GM23338 (cell line): ENCODE data around the gene BCAP31. TPM values are rescaled to one million over a fixed set of nuclear protein-coding genes. Genes with fewer than 3 reads are reported as not detected.

ENCODE experiments used
- ATAC-seq: fragments of 200-7000 bp; cut with Tn5 transposase; 3 replicates; pipeline ENCODE4 v1.9.1; 2020
- DNase-seq: peaks from one replicate; pipeline ENCODE4 v3.0.0-alpha.2; 2015; ENCODE audit warnings: low spot score
- H2AFZ ChIP-seq: fragments of 200-600 bp; sonication (generic); 2 replicates; pipeline ENCODE4 v1.8.0; 2016; ENCODE audit warnings: antibody characterized with exemption, mild to moderate bottlenecking, moderate library complexity
- H3F3A ChIP-seq: fragments of 200-600 bp; sonication (generic); replicated peaks from 2 replicates; pipeline ENCODE4 v1.8.0; 2017; ENCODE audit warnings: antibody characterized with exemption, mixed run types, low read depth
- H3K27ac ChIP-seq: fragments of 200-600 bp; sonication (generic); 2 replicates; pipeline ENCODE4 v1.6.1; 2016; ENCODE audit warnings: low read depth
- H3K27me3 ChIP-seq: fragments of 200-600 bp; sonication (generic); 2 replicates; pipeline ENCODE4 v1.8.0; 2016; ENCODE audit warnings: mild to moderate bottlenecking, mixed run types, moderate library complexity; ENCODE audit not compliant: insufficient read depth
- H3K36me3 ChIP-seq: fragments of 200-600 bp; sonication (generic); 2 replicates; pipeline ENCODE4 v1.8.0; 2016; ENCODE audit warnings: mild to moderate bottlenecking; ENCODE audit not compliant: insufficient read depth
- H3K4me1 ChIP-seq: fragments of 200-600 bp; sonication (generic); 2 replicates; pipeline ENCODE4 v1.8.0; 2016; ENCODE audit warnings: mild to moderate bottlenecking, moderate library complexity; ENCODE audit not compliant: insufficient read depth
- H3K4me2 ChIP-seq: fragments of 200-600 bp; sonication (generic); 2 replicates; pipeline ENCODE4 v1.7.1; 2017; ENCODE audit warnings: mixed run types
- H3K4me3 ChIP-seq: fragments of 200-600 bp; sonication (generic); 2 replicates; pipeline ENCODE4 v1.6.1; 2016; ENCODE audit warnings: mixed run types
- H3K79me2 ChIP-seq: fragments of 200-600 bp; sonication (generic); replicated peaks from 2 replicates; pipeline ENCODE4 v1.8.0; 2017; ENCODE audit warnings: mild to moderate bottlenecking; ENCODE audit not compliant: insufficient read depth
- H3K9me2 ChIP-seq: fragments of 200-600 bp; sonication (generic); 2 replicates; pipeline ENCODE4 v1.8.0; 2017; ENCODE audit not compliant: insufficient read depth
- H4K20me1 ChIP-seq: fragments of 200-600 bp; sonication (generic); replicated peaks from 2 replicates; pipeline ENCODE4 v1.8.0; 2017; ENCODE audit warnings: mild to moderate bottlenecking; ENCODE audit not compliant: insufficient read depth
- H3K27ac Mint-ChIP-seq: 2 replicates; pipeline ENCODE4 v1.8.0; 2020; ENCODE audit warnings: inconsistent platforms, mild to moderate bottlenecking, moderate library complexity, mixed read lengths
- H3K27me3 Mint-ChIP-seq: 3 replicates; pipeline ENCODE4 v1.8.0; 2022; ENCODE audit warnings: low read depth, mild to moderate bottlenecking, moderate library complexity, mixed read lengths, inconsistent platforms; ENCODE audit not compliant: insufficient read depth, poor library complexity
- H3K36me3 Mint-ChIP-seq: 3 replicates; pipeline ENCODE4 v1.8.0; 2021; ENCODE audit warnings: low read depth, mild to moderate bottlenecking, inconsistent platforms, moderate library complexity, mixed read lengths
- H3K4me1 Mint-ChIP-seq: 3 replicates; pipeline ENCODE4 v1.8.0; 2020; ENCODE audit warnings: mild to moderate bottlenecking, inconsistent platforms, mixed read lengths
- H3K4me3 Mint-ChIP-seq: 3 replicates; pipeline ENCODE4 v1.8.0; 2021; ENCODE audit warnings: moderate library complexity, mild to moderate bottlenecking, inconsistent platforms, mixed read lengths
- H3K9me3 Mint-ChIP-seq: 3 replicates; pipeline ENCODE4 v1.8.0; 2020; ENCODE audit warnings: moderate library complexity, mild to moderate bottlenecking, inconsistent platforms, mixed read lengths
- CREB1 ChIP-seq: fragments of 250-450 bp; sonication (Bioruptor Pico); IDR thresholded peaks from 2 replicates; pipeline ENCODE4 v1.5.0; 2020; ENCODE audit warnings: low read depth, mild to moderate bottlenecking, moderate library complexity
- EZH2 ChIP-seq: fragments of 200-600 bp; sonication (generic); IDR thresholded peaks from one replicate; pipeline ENCODE4 v1.8.0; 2017; ENCODE audit warnings: antibody characterized with exemption, mild to moderate bottlenecking, low read depth; ENCODE audit not compliant: unreplicated experiment
- EZH2phosphoT487 ChIP-seq: fragments of 200-600 bp; sonication (generic); IDR thresholded peaks from one replicate; pipeline ENCODE4 v1.8.1; 2018; ENCODE audit warnings: antibody characterized with exemption; ENCODE audit not compliant: unreplicated experiment
- JUNB ChIP-seq: IDR thresholded peaks from one replicate; pipeline ENCODE4 v1.6.1; 2016; ENCODE audit warnings: antibody characterized with exemption; ENCODE audit not compliant: unreplicated experiment
- NANOG ChIP-seq: IDR thresholded peaks from 2 replicates; pipeline ENCODE4 v1.6.1; 2016; ENCODE audit warnings: antibody characterized with exemption, borderline replicate concordance
- POLR2AphosphoS5 ChIP-seq: IDR thresholded peaks from 2 replicates; pipeline ENCODE4 v1.6.1; 2016; ENCODE audit warnings: antibody characterized with exemption, low read depth
- STAT1 ChIP-seq: IDR thresholded peaks from one replicate; pipeline ENCODE4 v1.6.1; 2016; ENCODE audit warnings: antibody characterized with exemption; ENCODE audit not compliant: unreplicated experiment
- ZNF114 ChIP-seq: fragments of 250-450 bp; sonication (Bioruptor Pico); IDR thresholded peaks from 2 replicates; pipeline ENCODE4 v1.5.0; 2020; ENCODE audit warnings: mild to moderate bottlenecking, moderate library complexity
- ZNF331 ChIP-seq: fragments of 250-450 bp; sonication (Bioruptor Pico); IDR thresholded peaks from 2 replicates; pipeline ENCODE4 v1.5.0; 2020; ENCODE audit warnings: low read depth, mild to moderate bottlenecking, moderate library complexity
- polyA plus RNA-seq: library from polyadenylated mRNA; unstranded; fragments of >200 nt; fragmentation: Nextera tagmentation; extraction: Ambion mirVana; gene quantifications from 2 replicates; pipeline ENCODE4 v1.2.1, GENCODE V29; 2016
- total RNA-seq: library from RNA; depleted of rRNA; stranded (reverse); fragments of >200 nt; shearing (Covaris generic); gene quantifications from 2 replicates; pipeline ENCODE4 v1.2.3, GENCODE V29; 2014
- TF ChIP-seq, protein P1 (sequence below): fragments of 250-450 bp; sonication (Bioruptor Pico); IDR thresholded peaks from 2 replicates; pipeline ENCODE4 v1.5.0; 2020; ENCODE audit warnings: mild to moderate bottlenecking, moderate library complexity
- TF ChIP-seq, protein P2 (sequence below): IDR thresholded peaks from one replicate; pipeline ENCODE4 v1.6.1; 2018; ENCODE audit warnings: antibody characterized with exemption; ENCODE audit not compliant: unreplicated experiment
- TF ChIP-seq, protein P3 (sequence below), 2 experiments: fragments of 200-600 bp in 1 of 2; sonication (generic) in 1 of 2; conservative IDR thresholded peaks; 2 replicates each; pipeline versions ENCODE4 v1.5.1 to v1.6.1; 2016 to 2017; ENCODE audit warnings: antibody characterized with exemption in 2 of 2, low read depth in 2 of 2, mild to moderate bottlenecking in 2 of 2, moderate library complexity in 1 of 2
- TF ChIP-seq, protein P4 (sequence below): IDR thresholded peaks from 2 replicates; pipeline ENCODE4 v1.6.1; 2016; ENCODE audit warnings: antibody characterized with exemption

The BCAP31 gene
- total and polyA plus RNA-seq, 2 experiments from 2014 or later = 85.0 to 145 TPM

DNA sequence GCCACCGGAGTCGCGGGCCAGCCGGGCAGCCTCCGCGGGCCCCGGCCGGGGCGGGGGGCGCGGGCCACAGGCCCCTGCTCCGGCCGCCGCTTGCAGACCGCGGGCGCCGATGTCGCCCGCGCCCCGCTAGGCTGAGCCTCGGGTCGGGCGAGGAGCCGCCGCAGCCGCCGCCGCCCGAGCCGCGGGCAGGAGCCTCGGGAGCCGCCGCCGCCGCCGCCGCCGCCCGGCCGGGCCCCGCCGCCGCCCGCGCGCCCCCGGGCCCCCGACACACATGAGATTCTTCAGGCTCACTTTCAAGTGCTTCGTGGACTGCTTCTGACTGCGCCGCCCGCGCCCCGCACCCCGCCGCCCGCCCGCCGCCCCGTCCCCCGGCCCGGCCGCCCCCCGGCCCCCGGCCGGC, 36.1 kb downstream of the BCAP31 start:
- Histone ChIP-seq H3K4me3 (no peak overlapping the region), H4K20me1 (no peaks in the 10 kb centered on the region), H3K36me3 (no peaks in the 10 kb centered on the region), H3K27ac (no peak overlapping the region), H2AFZ (no peak overlapping the region), H3K9me2 (no peaks in the 10 kb centered on the region), H3K4me2 (no peak overlapping the region), H3K27me3 (no peaks in the 10 kb centered on the region), H3K4me1 (peaks cover 3% of the 10 kb centered on the region; the same call in 1 of the 2 replicates), H3K79me2 (no peaks in the 10 kb centered on the region), H3F3A (no peaks in the 10 kb centered on the region)
- Mint-ChIP-seq H3K27me3 (peaks cover 7% of the 10 kb centered on the region), H3K4me3 (no peak overlapping the region), H3K27ac (no peak overlapping the region), H3K9me3 (peaks cover 9% of the 10 kb centered on the region), H3K36me3 (peaks cover 10% of the 10 kb centered on the region; the same call in 2 of the 3 replicates), H3K4me1 (peaks cover 16% of the 10 kb centered on the region)
- TF ChIP-seq, protein P1, sequence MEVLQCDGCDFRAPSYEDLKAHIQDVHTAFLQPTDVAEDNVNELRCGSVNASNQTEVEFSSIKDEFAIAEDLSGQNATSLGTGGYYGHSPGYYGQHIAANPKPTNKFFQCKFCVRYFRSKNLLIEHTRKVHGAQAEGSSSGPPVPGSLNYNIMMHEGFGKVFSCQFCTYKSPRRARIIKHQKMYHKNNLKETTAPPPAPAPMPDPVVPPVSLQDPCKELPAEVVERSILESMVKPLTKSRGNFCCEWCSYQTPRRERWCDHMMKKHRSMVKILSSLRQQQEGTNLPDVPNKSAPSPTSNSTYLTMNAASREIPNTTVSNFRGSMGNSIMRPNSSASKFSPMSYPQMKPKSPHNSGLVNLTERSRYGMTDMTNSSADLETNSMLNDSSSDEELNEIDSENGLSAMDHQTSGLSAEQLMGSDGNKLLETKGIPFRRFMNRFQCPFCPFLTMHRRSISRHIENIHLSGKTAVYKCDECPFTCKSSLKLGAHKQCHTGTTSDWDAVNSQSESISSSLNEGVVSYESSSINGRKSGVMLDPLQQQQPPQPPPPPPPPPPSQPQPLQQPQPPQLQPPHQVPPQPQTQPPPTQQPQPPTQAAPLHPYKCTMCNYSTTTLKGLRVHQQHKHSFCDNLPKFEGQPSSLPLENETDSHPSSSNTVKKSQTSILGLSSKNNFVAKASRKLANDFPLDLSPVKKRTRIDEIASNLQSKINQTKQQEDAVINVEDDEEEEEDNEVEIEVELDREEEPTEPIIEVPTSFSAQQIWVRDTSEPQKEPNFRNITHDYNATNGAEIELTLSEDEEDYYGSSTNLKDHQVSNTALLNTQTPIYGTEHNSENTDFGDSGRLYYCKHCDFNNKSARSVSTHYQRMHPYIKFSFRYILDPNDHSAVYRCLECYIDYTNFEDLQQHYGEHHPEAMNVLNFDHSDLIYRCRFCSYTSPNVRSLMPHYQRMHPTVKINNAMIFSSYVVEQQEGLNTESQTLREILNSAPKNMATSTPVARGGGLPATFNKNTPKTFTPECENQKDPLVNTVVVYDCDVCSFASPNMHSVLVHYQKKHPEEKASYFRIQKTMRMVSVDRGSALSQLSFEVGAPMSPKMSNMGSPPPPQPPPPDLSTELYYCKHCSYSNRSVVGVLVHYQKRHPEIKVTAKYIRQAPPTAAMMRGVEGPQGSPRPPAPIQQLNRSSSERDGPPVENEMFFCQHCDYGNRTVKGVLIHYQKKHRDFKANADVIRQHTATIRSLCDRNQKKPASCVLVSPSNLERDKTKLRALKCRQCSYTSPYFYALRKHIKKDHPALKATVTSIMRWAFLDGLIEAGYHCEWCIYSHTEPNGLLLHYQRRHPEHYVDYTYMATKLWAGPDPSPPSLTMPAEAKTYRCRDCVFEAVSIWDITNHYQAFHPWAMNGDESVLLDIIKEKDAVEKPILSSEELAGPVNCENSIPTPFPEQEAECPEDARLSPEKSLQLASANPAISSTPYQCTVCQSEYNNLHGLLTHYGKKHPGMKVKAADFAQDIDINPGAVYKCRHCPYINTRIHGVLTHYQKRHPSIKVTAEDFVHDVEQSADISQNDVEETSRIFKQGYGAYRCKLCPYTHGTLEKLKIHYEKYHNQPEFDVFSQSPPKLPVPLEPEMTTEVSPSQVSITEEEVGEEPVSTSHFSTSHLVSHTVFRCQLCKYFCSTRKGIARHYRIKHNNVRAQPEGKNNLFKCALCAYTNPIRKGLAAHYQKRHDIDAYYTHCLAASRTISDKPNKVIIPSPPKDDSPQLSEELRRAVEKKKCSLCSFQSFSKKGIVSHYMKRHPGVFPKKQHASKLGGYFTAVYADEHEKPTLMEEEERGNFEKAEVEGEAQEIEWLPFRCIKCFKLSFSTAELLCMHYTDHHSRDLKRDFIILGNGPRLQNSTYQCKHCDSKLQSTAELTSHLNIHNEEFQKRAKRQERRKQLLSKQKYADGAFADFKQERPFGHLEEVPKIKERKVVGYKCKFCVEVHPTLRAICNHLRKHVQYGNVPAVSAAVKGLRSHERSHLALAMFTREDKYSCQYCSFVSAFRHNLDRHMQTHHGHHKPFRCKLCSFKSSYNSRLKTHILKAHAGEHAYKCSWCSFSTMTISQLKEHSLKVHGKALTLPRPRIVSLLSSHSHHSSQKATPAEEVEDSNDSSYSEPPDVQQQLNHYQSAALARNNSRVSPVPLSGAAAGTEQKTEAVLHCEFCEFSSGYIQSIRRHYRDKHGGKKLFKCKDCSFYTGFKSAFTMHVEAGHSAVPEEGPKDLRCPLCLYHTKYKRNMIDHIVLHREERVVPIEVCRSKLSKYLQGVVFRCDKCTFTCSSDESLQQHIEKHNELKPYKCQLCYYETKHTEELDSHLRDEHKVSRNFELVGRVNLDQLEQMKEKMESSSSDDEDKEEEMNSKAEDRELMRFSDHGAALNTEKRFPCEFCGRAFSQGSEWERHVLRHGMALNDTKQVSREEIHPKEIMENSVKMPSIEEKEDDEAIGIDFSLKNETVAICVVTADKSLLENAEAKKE (CRISPR knock-in tag) = no peak
- TF ChIP-seq POLR2AphosphoS5 (no peak), NANOG (no peak), STAT1 (no peak), ZNF114 (CRISPR knock-in tag) (no peak), ZNF331 (CRISPR knock-in tag) (no peak), EZH2phosphoT487 (no peak), EZH2 (no peak), JUNB (no peak), CREB1 (no peak)
- TF ChIP-seq, protein P2, sequence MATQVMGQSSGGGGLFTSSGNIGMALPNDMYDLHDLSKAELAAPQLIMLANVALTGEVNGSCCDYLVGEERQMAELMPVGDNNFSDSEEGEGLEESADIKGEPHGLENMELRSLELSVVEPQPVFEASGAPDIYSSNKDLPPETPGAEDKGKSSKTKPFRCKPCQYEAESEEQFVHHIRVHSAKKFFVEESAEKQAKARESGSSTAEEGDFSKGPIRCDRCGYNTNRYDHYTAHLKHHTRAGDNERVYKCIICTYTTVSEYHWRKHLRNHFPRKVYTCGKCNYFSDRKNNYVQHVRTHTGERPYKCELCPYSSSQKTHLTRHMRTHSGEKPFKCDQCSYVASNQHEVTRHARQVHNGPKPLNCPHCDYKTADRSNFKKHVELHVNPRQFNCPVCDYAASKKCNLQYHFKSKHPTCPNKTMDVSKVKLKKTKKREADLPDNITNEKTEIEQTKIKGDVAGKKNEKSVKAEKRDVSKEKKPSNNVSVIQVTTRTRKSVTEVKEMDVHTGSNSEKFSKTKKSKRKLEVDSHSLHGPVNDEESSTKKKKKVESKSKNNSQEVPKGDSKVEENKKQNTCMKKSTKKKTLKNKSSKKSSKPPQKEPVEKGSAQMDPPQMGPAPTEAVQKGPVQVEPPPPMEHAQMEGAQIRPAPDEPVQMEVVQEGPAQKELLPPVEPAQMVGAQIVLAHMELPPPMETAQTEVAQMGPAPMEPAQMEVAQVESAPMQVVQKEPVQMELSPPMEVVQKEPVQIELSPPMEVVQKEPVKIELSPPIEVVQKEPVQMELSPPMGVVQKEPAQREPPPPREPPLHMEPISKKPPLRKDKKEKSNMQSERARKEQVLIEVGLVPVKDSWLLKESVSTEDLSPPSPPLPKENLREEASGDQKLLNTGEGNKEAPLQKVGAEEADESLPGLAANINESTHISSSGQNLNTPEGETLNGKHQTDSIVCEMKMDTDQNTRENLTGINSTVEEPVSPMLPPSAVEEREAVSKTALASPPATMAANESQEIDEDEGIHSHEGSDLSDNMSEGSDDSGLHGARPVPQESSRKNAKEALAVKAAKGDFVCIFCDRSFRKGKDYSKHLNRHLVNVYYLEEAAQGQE = no peak
- TF ChIP-seq, protein P3, sequence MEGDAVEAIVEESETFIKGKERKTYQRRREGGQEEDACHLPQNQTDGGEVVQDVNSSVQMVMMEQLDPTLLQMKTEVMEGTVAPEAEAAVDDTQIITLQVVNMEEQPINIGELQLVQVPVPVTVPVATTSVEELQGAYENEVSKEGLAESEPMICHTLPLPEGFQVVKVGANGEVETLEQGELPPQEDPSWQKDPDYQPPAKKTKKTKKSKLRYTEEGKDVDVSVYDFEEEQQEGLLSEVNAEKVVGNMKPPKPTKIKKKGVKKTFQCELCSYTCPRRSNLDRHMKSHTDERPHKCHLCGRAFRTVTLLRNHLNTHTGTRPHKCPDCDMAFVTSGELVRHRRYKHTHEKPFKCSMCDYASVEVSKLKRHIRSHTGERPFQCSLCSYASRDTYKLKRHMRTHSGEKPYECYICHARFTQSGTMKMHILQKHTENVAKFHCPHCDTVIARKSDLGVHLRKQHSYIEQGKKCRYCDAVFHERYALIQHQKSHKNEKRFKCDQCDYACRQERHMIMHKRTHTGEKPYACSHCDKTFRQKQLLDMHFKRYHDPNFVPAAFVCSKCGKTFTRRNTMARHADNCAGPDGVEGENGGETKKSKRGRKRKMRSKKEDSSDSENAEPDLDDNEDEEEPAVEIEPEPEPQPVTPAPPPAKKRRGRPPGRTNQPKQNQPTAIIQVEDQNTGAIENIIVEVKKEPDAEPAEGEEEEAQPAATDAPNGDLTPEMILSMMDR (conservative IDR thresholded peaks at IDR 0.05; ENCODE audit: low read depth in 2 of 2) = no peak
- TF ChIP-seq, protein P4, sequence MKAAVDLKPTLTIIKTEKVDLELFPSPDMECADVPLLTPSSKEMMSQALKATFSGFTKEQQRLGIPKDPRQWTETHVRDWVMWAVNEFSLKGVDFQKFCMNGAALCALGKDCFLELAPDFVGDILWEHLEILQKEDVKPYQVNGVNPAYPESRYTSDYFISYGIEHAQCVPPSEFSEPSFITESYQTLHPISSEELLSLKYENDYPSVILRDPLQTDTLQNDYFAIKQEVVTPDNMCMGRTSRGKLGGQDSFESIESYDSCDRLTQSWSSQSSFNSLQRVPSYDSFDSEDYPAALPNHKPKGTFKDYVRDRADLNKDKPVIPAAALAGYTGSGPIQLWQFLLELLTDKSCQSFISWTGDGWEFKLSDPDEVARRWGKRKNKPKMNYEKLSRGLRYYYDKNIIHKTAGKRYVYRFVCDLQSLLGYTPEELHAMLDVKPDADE = no peak
- DNase-seq (no peak), ATAC-seq (no peak)
